ENCODE measurements around the gene NFU1. TPM values are rescaled to one million over a fixed set of nuclear protein-coding genes. Genes with fewer than 3 reads are reported as not detected.

NFU1 gene
- total RNA-seq, 6 experiments from 2014 or later: 12.7 to 26.1 (median 23.5) TPM

DNA sequence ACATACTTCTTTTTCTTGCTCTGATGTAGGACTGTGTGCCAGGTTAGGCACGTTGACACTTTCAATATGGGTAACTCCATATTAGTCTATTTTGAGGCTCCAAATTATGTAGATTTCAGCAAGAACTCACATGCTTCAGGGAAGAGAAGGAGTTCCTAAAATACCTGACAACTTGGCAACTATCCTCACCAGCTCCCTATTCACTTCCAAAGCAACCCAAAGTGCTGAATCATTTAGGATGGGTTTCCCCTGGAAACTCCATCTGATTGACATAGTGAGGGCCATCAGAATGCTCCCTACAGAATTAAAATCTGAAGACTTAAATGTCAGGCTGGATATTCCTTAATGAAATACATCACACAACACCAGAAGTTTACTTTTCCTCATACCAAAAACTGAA, 32.5 kb upstream of the NFU1 start:
- ATAC-seq (no peak), DNase-seq (no peak)
- Histone ChIP-seq H3K4me3 (no peak overlapping the region), H3K36me3 (no peaks in the 10 kb centered on the region), H3K4me1 (no peaks in the 10 kb centered on the region), H3K27me3 (no peaks in the 10 kb centered on the region), H3K9me3 (no peaks in the 10 kb centered on the region), H3K27ac (no peak overlapping the region)
- intact Hi-C loops (cut with DNase I): no loop called here
- 77% methylated on average over 1 of the region's 1 CpG for WGBS (ENCODE audit: insufficient coverage, low coverage, low lambda C conversion rate, missing lambda C conversion rate)
- TF ChIP-seq CTCF (IDR thresholded peaks at IDR 0.05) (no peak), POLR2A (IDR thresholded peaks at IDR 0.05) (no peak)

- 90% methylated on average over 2 of the region's 3 CpGs for WGBS (ENCODE audit: insufficient coverage, low coverage, low lambda C conversion rate, missing lambda C conversion rate)
Observed at GRCh38 chr2:69469375-69469774, 32.1 kb upstream of the NFU1 start.

GRCh38 chr2:69466728-69467127, 29.5 kb upstream of the NFU1 start:
- Histone ChIP-seq H3K36me3 (no peaks in the 10 kb centered on the region), H3K9me3 (no peaks in the 10 kb centered on the region), H3K4me3 (no peak overlapping the region), H3K4me1 (no peaks in the 10 kb centered on the region), H3K27ac (no peak overlapping the region), H3K27me3 (no peaks in the 10 kb centered on the region)
- intact Hi-C loops (cut with DNase I): no loop called here
- TF ChIP-seq POLR2A (IDR thresholded peaks at IDR 0.05) (no peak), CTCF (IDR thresholded peaks at IDR 0.05) (no peak)
- DNase-seq (no peak), ATAC-seq (no peak)
- WGBS (ENCODE audit: insufficient coverage, low coverage, low lambda C conversion rate, missing lambda C conversion rate): 94% methylated on average over 6 of the region's 8 CpGs

More at GRCh38 chr2:69469375-69469774, 32.1 kb upstream of the NFU1 start:
- ATAC-seq (no peak), DNase-seq (no peak)
- Histone ChIP-seq H3K27ac (no peak overlapping the region), H3K4me3 (no peak overlapping the region), H3K9me3 (no peaks in the 10 kb centered on the region), H3K4me1 (no peaks in the 10 kb centered on the region), H3K27me3 (no peaks in the 10 kb centered on the region), H3K36me3 (no peaks in the 10 kb centered on the region)
- intact Hi-C loops (cut with DNase I): no loop called here
- no peak for TF ChIP-seq CTCF (IDR thresholded peaks at IDR 0.05)
- no peak for TF ChIP-seq POLR2A (IDR thresholded peaks at IDR 0.05)

DNA sequence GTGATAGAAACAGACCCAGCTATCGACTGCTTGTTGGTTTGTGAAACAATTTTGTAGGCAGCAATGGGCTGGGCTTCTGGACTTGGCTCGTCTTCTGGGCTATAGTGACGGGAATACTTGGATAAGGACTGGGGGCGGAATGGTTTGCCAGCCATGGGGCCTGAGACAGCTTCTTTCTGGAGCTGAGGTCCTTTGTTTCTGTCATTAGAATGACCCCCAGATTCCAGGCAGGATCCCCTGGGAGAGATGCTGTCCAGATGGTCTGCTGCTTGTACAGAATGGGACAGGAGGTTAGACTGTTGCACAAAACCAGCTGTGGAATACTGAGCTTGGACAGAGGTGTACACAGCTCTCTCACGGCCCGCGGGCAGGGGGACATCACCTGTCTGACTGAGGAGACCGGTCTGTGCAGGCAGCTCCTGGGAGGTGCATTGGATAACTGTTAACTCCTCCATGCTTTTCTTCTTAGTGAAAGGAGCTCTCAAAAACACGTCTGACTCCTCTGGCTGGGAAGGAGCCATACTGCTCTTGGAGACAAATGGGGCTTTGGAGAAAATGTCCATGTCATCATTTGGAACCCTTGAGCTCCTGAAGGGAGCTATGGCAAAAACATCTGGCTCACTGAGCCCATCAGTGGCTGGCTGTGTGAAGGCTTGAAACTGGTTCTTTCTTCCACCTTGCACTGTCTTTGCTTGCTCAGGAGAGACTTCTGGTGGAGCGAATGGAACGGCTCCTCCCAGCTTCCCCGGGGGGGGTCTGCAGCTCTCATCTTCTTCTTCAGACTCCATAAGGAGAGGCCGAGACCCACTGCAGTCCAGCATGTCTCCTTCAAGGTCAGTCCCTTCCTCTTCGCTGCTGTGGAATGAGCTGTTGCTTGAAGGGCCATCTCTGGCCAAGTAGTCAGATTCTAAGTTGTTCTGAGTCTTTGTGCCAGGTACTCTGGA, 28.6 kb upstream of the NFU1 start:
- ATAC-seq (no peak), DNase-seq (no peak)
- no peaks in the 10 kb centered on the region for H3K9me3 ChIP-seq
- WGBS (ENCODE audit: insufficient coverage, low coverage, low lambda C conversion rate, missing lambda C conversion rate): 100% methylated on average over 1 of the region's 14 CpGs
- H3K4me3 ChIP-seq: no peak overlapping the region
- H3K27me3 ChIP-seq: no peaks in the 10 kb centered on the region
- no peaks in the 10 kb centered on the region for H3K4me1 ChIP-seq
- intact Hi-C loops (cut with DNase I): no loop called here
- H3K36me3 ChIP-seq: no peaks in the 10 kb centered on the region
- no peak for TF ChIP-seq CTCF (IDR thresholded peaks at IDR 0.05)
- no peak for TF ChIP-seq POLR2A (IDR thresholded peaks at IDR 0.05)
- H3K27ac ChIP-seq: no peak overlapping the region

Measured in right lobe of liver (tissue), 6 donors.